H1 (cell line): Measurements from ENCODE around the gene PHGDH. TPM values are rescaled to one million over a fixed set of nuclear protein-coding genes. Genes with fewer than 3 reads are reported as not detected.

Experiments used
- CTCF ChIA-PET: fragments of 300-600 bp; sonication (Branson Sonifier 250); formaldehyde crosslinking; loops from one replicate; lab custom pipeline; 2021; ENCODE audit not compliant: partially characterized antibody; lab: Charles Lee
- POLR2A ChIA-PET: fragments of 300-600 bp; sonication (Branson Sonifier 250); formaldehyde crosslinking; loops from one replicate; lab custom pipeline; 2021; ENCODE audit warnings: inconsistent platforms; ENCODE audit not compliant: partially characterized antibody; lab: Charles Lee
- DNase-seq, 2 experiments: peaks; one replicate each; pipeline versions ENCODE4 v3.0.0 to v3.0.0-alpha.2; 2010 to 2022; ENCODE audit warnings: low spot score in 2 of 2, low read depth in 1 of 2, mixed read lengths in 1 of 2
- FAIRE-seq: peaks from 2 replicates; lab custom pipeline; 2011; peaks lifted over from hg19 to GRCh38; lab: Jason Lieb, UNC
- H2AFZ ChIP-seq: 2 replicates; pipeline ENCODE4 v1.8.1; 2012; ENCODE audit warnings: low read length, inconsistent platforms
- H2AK5ac ChIP-seq: 2 replicates; pipeline ENCODE4 v1.6.1; 2013; ENCODE audit warnings: low read depth, low read length
- H2BK120ac ChIP-seq: replicated peaks from 2 replicates; pipeline ENCODE3; 2013; ENCODE audit warnings: low read depth, low read length, inconsistent platforms
- H2BK12ac ChIP-seq: 2 replicates; pipeline ENCODE4 v1.6.1; 2013; ENCODE audit warnings: low read depth, low read length
- H2BK15ac ChIP-seq: 2 replicates; pipeline ENCODE4 v1.6.1; 2013; ENCODE audit warnings: low read length
- H2BK20ac ChIP-seq: 2 replicates; pipeline ENCODE4 v1.6.1; 2013; ENCODE audit warnings: low read length
- H2BK5ac ChIP-seq: 2 replicates; pipeline ENCODE4 v1.6.1; 2013; ENCODE audit warnings: low read depth, low read length
- H3K14ac ChIP-seq: 2 replicates; pipeline ENCODE4 v1.6.1; 2013; ENCODE audit warnings: inconsistent platforms; ENCODE audit not compliant: insufficient read length
- H3K18ac ChIP-seq: 2 replicates; pipeline ENCODE4 v1.6.1; 2013; ENCODE audit warnings: low read length; ENCODE audit errors: extremely low read depth
- H3K23ac ChIP-seq: 2 replicates; pipeline ENCODE4 v1.6.1; 2013; ENCODE audit warnings: inconsistent platforms; ENCODE audit not compliant: insufficient read length
- H3K23me2 ChIP-seq: 2 replicates; pipeline ENCODE4 v1.6.1; 2013; ENCODE audit warnings: low read depth, low read length
- H3K27ac ChIP-seq: 2 replicates; pipeline ENCODE4 v1.6.1; 2011; ENCODE audit warnings: low read depth, low read length, inconsistent platforms
- H3K27me3 ChIP-seq, 4 experiments: replicated peaks in 1 of 4; 1 replicate in 1 of 4; 2 replicates in 3 of 4; pipeline versions ENCODE4 v1.6.1 to v1.8.1; 2011 to 2013; ENCODE audit warnings: low read length in 3 of 4, mild to moderate bottlenecking in 3 of 4, inconsistent platforms in 2 of 4, mixed read lengths in 2 of 4, moderate library complexity in 1 of 4; ENCODE audit not compliant: control insufficient read depth in 3 of 4, insufficient read depth in 3 of 4; ENCODE audit errors: extremely low read depth in 1 of 4
- H3K36me3 ChIP-seq, 4 experiments: 2 replicates each; pipeline versions ENCODE4 v1.6.1 to v1.8.1; 2011 to 2013; ENCODE audit warnings: mild to moderate bottlenecking in 4 of 4, low read length in 3 of 4, moderate library complexity in 2 of 4, control low read depth in 1 of 4, inconsistent platforms in 1 of 4; ENCODE audit not compliant: insufficient read depth in 4 of 4, control insufficient read depth in 2 of 4
- H3K4ac ChIP-seq: replicated peaks from 2 replicates; pipeline ENCODE3; 2013; ENCODE audit warnings: low read length, low read depth, mixed read lengths, inconsistent platforms; ENCODE audit not compliant: insufficient read length
- H3K4me1 ChIP-seq, 4 experiments: replicated peaks in 1 of 4; 1 replicate in 1 of 4; 2 replicates in 3 of 4; pipeline versions ENCODE4 v1.6.1 to v1.8.1; 2011 to 2013; ENCODE audit warnings: low read length in 3 of 4, inconsistent platforms in 2 of 4, mixed read lengths in 1 of 4; ENCODE audit not compliant: insufficient read depth in 4 of 4, control insufficient read depth in 3 of 4
- H3K4me2 ChIP-seq, 2 experiments: 2 replicates each; pipeline versions ENCODE4 v1.6.1 to v1.8.1; 2011 to 2013; ENCODE audit warnings: low read depth in 2 of 2, low read length in 2 of 2, control low read depth in 1 of 2, inconsistent platforms in 1 of 2, mild to moderate bottlenecking in 1 of 2; ENCODE audit not compliant: insufficient read depth in 1 of 2
- H3K4me3 ChIP-seq, 4 experiments: fragments of 200-600, 300-600 bp in 1 of 4; sonication (generic), shearing (Covaris generic), sonication (Bioruptor Twin) in 1 of 4; 2 replicates each; pipeline versions ENCODE4 v1.5.1 to v1.8.1; 2011 to 2016; ENCODE audit warnings: low read length in 4 of 4, low read depth in 3 of 4, control low read depth in 2 of 4, inconsistent platforms in 2 of 4, mild to moderate bottlenecking in 2 of 4, mixed read lengths in 1 of 4, moderate library complexity in 1 of 4; ENCODE audit not compliant: insufficient read depth in 2 of 4; ENCODE audit errors: extremely low read depth in 1 of 4
- H3K56ac ChIP-seq: replicated peaks from 2 replicates; pipeline ENCODE3; 2013; ENCODE audit warnings: low read depth, mild to moderate bottlenecking, mixed read lengths, low read length, inconsistent platforms; ENCODE audit not compliant: insufficient read length
- H3K79me1 ChIP-seq: 2 replicates; pipeline ENCODE4 v1.6.1; 2013; ENCODE audit warnings: low read depth, low read length, control low read depth
- H3K79me2 ChIP-seq, 2 experiments: 2 replicates each; pipeline versions ENCODE4 v1.6.1 to v1.8.1; 2012 to 2013; ENCODE audit warnings: low read length in 2 of 2, mild to moderate bottlenecking in 2 of 2, inconsistent platforms in 1 of 2; ENCODE audit not compliant: insufficient read depth in 2 of 2, control insufficient read depth in 1 of 2
- H3K9ac ChIP-seq, 4 experiments: replicated peaks in 1 of 4; 1 replicate in 1 of 4; 2 replicates in 3 of 4; pipeline versions ENCODE4 v1.6.1 to v1.8.1; 2011 to 2013; ENCODE audit warnings: low read depth in 3 of 4, low read length in 3 of 4, control low read depth in 2 of 4, mild to moderate bottlenecking in 2 of 4, moderate library complexity in 2 of 4, inconsistent platforms in 1 of 4; ENCODE audit errors: extremely low read depth in 1 of 4
- H3K9me3 ChIP-seq, 2 experiments: 2 replicates each; pipeline versions ENCODE4 v1.6.1 to v1.8.1; 2012 to 2013; ENCODE audit warnings: mild to moderate bottlenecking in 2 of 2, moderate library complexity in 2 of 2, control low read depth in 1 of 2, inconsistent platforms in 1 of 2, low read depth in 1 of 2, low read length in 1 of 2, mixed read lengths in 1 of 2; ENCODE audit not compliant: insufficient read depth in 2 of 2
- H4K20me1 ChIP-seq, 2 experiments: replicated peaks in 1 of 2; 2 replicates each; pipeline versions ENCODE3 to v1.8.1; 2011 to 2013; ENCODE audit warnings: inconsistent platforms in 2 of 2, low read length in 2 of 2, mild to moderate bottlenecking in 1 of 2; ENCODE audit not compliant: insufficient read depth in 2 of 2, control insufficient read depth in 1 of 2
- H4K5ac ChIP-seq: 2 replicates; pipeline ENCODE4 v1.6.1; 2013; ENCODE audit warnings: low read length, low read depth, mixed read lengths, inconsistent platforms; ENCODE audit not compliant: insufficient read length
- H4K8ac ChIP-seq: 2 replicates; pipeline ENCODE4 v1.8.0; 2013; ENCODE audit warnings: mild to moderate bottlenecking, moderate library complexity, low read length, inconsistent platforms; ENCODE audit not compliant: insufficient read depth; ENCODE audit errors: extremely low read depth
- H4K91ac ChIP-seq: replicated peaks from 2 replicates; pipeline ENCODE3; 2013; ENCODE audit warnings: low read length, mixed read lengths, inconsistent platforms; ENCODE audit not compliant: insufficient read length
- CHD1 ChIP-seq: IDR thresholded peaks from 2 replicates; pipeline ENCODE4 v1.6.1; 2012; ENCODE audit warnings: low read depth, low read length, improper control_type of control experiment
- GTF2F1 ChIP-seq: IDR thresholded peaks from 2 replicates; pipeline ENCODE4 v1.6.1; 2012; ENCODE audit warnings: low read depth, low read length, improper control_type of control experiment, borderline replicate concordance
- HDAC2 ChIP-seq, 2 experiments: fragments of 300-600 bp in 1 of 2; sonication (generic) in 1 of 2; IDR thresholded peaks; 2 replicates each; pipeline ENCODE4 v1.6.1; 2011 to 2012; ENCODE audit warnings: low read depth in 2 of 2, low read length in 2 of 2, mild to moderate bottlenecking in 2 of 2, moderate library complexity in 2 of 2, borderline replicate concordance in 1 of 2, inconsistent platforms in 1 of 2
- POLR2A ChIP-seq, 2 experiments: IDR thresholded peaks; 1 replicate in 1 of 2; 2 replicates in 1 of 2; pipeline ENCODE4 v1.6.1; 2011; ENCODE audit warnings: low read depth in 2 of 2, low read length in 2 of 2, mild to moderate bottlenecking in 2 of 2; ENCODE audit errors: control extremely low read depth in 1 of 2
- SP2 ChIP-seq: IDR thresholded peaks from 2 replicates; pipeline ENCODE4 v1.6.1; 2012; ENCODE audit warnings: mild to moderate bottlenecking, low read length, inconsistent platforms
- TEAD4 ChIP-seq: IDR thresholded peaks from 2 replicates; pipeline ENCODE4 v1.6.1; 2012; ENCODE audit warnings: low read depth, low read length, inconsistent platforms, mixed read lengths
- WGBS, 2 experiments: shearing (Covaris generic) in 1 of 2; methylation state at CpG; one replicate each; pipeline versions ENCODE4 v1.1.6 to v1.1.7; 2013 to 2015; ENCODE audit warnings: low lambda C conversion rate in 2 of 2, mixed read lengths in 2 of 2, inconsistent platforms in 1 of 2, low coverage in 1 of 2, missing lambda C conversion rate in 1 of 2; ENCODE audit not compliant: insufficient replicate concordance in 2 of 2, insufficient coverage in 1 of 2, insufficient read length in 1 of 2; ENCODE audit errors: extremely low coverage in 1 of 2, missing lambda C conversion rate in 1 of 2; 5-methylcytosine and 5-hydroxymethylcytosine counted together
- polyA plus RNA-seq, 7 experiments: library from polyadenylated mRNA; depleted of rRNA in 3 of 7; stranded (reverse) in 5 of 7; unstranded in 2 of 7; fragments of >200 nt in 5 of 7; fragments of 200-250 nt in 2 of 7; gene quantifications; 1 replicate in 5 of 7; 2 replicates in 1 of 7; 4 replicates in 1 of 7; pipeline versions ENCODE4 v1.2.1 to v1.2.3, GENCODE V29; 2011 to 2013; ENCODE audit warnings: missing spikeins in 2 of 7, mixed read lengths in 2 of 7
- total RNA-seq: library from RNA; stranded (reverse); fragmentation: NEBNext Ultra II Directional; extraction: Animal tissue kit (Norgen Biotek cat#: 25700); gene quantifications from 2 replicates; pipeline ENCODE4 v1.2.1, GENCODE V29; 2021
- TF ChIP-seq, protein P1 (sequence below): IDR thresholded peaks from 2 replicates; pipeline ENCODE4 v1.6.1; 2012; ENCODE audit warnings: inconsistent platforms

PHGDH gene
- total and polyA plus RNA-seq, 2 of the 8 experiments (the other 6 are each of a cell fraction or from before 2014, with no cell fraction given) = 358 to 687 TPM

DNA sequence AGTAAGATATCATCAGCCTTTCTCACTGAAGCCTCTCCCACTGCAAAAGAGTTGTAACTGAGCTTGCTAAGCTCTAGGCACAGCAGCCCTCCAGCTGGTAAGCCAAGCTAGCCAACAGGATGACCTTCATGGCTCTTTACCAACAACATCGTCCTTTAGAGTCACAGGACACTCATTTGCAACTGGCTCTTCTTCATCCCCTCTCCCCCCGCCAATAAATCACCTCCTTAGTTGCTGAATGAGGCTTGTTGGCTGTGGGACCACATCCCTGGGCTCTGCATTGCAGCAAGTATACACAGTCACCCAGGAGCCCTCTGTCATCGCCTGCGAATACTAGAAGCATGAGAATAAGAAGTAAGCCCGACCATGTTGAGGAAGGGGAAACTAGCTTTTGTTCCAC lies 47.7 kb upstream of the PHGDH start:
- Histone ChIP-seq H3K23ac (no peak overlapping the region), H3K18ac (no peak overlapping the region), H2BK12ac (no peak overlapping the region), H3K79me2 (no peaks in the 10 kb centered on the region), H2AFZ (no peak overlapping the region), H3K27ac (no peak overlapping the region), H4K8ac (no peak overlapping the region), H3K27me3 (no peaks in the 10 kb centered on the region), H3K4me1 (peaks cover 0 to 5% (median 1%) of the 10 kb centered on the region in 4 experiments; a peak in 2 of 7 replicates), H3K14ac (no peak overlapping the region), H3K4ac (no peak overlapping the region), H3K56ac (no peak overlapping the region), H2BK120ac (no peak overlapping the region), H4K5ac (no peak overlapping the region), H3K79me1 (no peaks in the 10 kb centered on the region), H4K91ac (no peak overlapping the region), H3K9me3 (no peaks in the 10 kb centered on the region), H3K9ac (no peak overlapping the region), H2BK15ac (no peak overlapping the region; the same call in 1 of the 2 replicates), H4K20me1 (no peaks in the 10 kb centered on the region), H3K4me2 (no peak overlapping the region), H2BK5ac (no peak overlapping the region), H3K4me3 (no peak overlapping the region), H2BK20ac (no peak overlapping the region), H3K36me3 (no peaks in the 10 kb centered on the region), H3K23me2 (no peaks in the 10 kb centered on the region), H2AK5ac (no peak overlapping the region)
- WGBS, 2 experiments = 85% methylated on average over 5 of the region's 5 CpGs; no CpG with 5 or more reads in 1 of the 2 experiments
- no peak for TF ChIP-seq GTF2F1
- TF ChIP-seq POLR2A (IDR thresholded peaks at IDR 0.05; ENCODE audit: control extremely low read depth in 1 of 2, low read depth in 2 of 2, low read length in 2 of 2) = no peak
- TF ChIP-seq HDAC2 (IDR thresholded peaks at IDR 0.05; ENCODE audit: borderline replicate concordance in 1 of 2, low read depth in 2 of 2, low read length in 2 of 2) = no peak
- TF ChIP-seq, protein P1, sequence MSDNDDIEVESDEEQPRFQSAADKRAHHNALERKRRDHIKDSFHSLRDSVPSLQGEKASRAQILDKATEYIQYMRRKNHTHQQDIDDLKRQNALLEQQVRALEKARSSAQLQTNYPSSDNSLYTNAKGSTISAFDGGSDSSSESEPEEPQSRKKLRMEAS = no peak
- TF ChIP-seq TEAD4 = no peak
- TF ChIP-seq SP2 = no peak
- TF ChIP-seq CHD1 = no peak
- CTCF ChIA-PET = interaction anchor here (1.0 to 32.7 kb wide), 8 partner anchors 13 to 295 kb away, joined by 3 to 786 read pairs (median 3); partner anchors contain the start of gene ZNF697
- POLR2A ChIA-PET = interaction anchor here (1.3 to 9.0 kb wide), 4 partner anchors 10 to 53 kb away, joined by 3 to 113 read pairs (median 6); partner anchors contain the start of gene ZNF697
- DNase-seq (no peak), FAIRE-seq (no peak)
